HG02884 (cell line): Measurements from ENCODE around the gene USO1.

ENCODE experiments used
- ATAC-seq: cut with Tn5 transposase; IDR thresholded peaks from one replicate; pipeline ENCODE4 v1.9.1; 2021; ENCODE audit warnings: mild to moderate bottlenecking, moderate library complexity; ENCODE audit not compliant: unreplicated experiment

Gene USO1

DNA sequence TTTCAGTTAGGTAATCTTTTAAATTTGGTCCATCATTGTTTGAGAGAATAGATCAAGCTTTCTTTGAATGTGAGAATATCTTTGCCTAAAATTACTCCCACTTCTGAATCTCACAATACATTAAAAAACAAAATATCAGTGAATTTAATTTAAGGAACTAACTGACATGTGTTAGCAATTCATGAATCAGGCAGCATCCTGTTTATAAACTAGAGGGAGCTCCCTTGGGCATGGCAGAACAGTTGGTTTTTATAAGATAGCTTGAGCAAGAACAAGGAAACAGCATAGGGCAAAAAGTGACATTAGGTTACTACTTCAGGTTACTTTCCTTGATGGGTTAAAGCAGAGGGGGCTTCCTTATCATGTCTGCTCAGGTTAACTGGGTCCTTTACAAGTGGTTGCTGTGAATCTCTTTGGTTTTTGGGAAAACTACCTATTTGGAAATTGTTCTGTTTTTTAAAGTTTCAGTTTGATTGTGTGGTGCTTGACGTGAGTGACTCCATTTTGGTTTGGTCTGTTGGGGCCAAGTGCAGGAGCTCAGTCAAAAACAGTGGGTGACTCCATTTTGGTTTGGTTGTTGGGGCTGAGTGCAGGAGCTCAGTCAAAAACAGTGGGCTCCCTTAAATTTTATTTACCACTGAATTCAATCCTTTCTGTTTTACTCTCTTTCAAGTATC is 109.9 kb downstream of the USO1 start:
- ATAC-seq = no peak

GRCh38 chr4:75834772-75835154 is 110.4 kb downstream of the USO1 start:
- ATAC-seq = no peak

DNA sequence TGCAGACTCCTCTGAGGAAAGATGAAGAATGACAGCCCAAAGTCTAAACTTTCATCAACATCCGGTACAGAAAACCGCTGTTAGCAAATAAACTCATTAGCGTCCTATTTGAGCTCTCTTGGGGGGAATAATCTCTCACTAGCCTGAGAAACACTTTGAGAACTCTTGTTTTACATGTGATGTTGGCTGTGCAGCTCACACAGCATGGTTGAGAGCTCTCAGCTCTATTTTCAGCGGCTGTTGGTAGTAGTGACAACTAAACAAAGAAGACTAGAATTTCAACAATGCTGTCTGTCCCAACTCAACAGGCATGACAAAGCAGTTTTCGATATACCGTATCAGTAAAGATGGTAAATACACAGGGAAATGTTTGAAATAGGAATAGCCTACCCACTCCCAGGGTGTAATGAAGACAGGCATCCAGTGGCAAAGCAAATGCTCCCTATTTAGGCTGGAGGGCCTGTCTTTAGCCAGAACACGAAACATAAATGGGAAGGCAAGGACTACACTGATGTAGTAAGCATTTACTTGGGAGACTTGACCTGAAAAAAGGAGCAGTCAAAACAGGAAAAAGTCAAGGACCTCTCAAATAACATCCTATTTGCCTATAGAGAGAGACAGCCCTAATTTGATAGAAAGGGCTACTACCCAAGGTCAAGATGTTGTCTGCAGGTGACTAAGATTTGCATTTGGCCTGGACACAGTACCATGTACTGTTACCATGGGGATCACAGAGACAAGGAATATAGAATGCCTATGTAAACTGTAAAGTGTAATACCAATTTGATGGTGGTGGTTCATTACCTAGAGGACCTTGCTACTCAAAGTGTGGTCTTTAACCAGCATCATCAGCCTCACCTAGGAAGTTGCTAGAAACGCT is 117.5 kb downstream of the USO1 start:
- no peak for ATAC-seq

GRCh38 chr4:75843596-75843995 is 119.2 kb downstream of the USO1 start:
- ATAC-seq = no peak

DNA sequence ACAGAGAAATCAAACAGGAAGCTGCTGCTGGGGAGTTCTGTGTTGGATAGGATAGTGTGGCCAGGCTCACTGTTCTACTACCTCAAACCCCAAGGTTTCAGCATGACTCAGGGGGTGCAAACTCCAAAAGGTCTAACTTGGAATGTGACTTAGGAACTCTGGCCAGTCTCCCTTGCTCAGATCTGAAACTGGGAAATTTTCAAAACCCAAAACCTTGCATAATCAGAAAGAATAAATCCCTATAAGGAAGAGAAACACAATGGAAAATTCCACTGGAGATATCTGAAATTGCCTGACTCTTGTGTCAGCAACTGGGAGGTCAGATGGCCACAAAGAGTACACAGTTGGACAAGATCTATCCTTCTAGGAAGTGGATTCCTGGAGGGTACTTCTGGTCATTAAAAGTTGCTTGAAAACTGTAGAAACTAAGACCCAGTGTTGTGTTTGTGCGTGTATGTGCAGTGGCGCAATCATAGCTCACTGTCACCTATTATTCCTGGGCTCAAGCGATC is 119.8 kb downstream of the USO1 start:
- no peak for ATAC-seq

DNA sequence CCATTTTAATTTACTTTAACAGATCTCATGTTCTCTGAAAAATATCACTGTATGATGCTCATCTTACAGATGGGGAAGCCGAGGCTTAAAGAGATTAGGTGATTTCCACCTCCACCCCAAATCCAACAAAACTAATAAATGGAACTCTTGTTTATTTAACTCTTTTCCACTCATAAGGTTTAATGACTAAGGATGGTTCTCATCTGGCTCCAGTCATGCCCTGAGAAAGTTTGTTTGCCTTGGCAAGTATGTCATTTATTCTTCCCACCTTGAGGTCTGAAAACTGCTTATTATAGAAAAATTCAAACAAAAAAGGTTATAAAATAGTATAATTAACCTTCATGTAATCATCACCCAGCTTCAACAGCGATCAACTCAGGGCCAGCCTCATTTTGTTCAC is 121.6 kb downstream of the USO1 start:
- no peak for ATAC-seq

DNA sequence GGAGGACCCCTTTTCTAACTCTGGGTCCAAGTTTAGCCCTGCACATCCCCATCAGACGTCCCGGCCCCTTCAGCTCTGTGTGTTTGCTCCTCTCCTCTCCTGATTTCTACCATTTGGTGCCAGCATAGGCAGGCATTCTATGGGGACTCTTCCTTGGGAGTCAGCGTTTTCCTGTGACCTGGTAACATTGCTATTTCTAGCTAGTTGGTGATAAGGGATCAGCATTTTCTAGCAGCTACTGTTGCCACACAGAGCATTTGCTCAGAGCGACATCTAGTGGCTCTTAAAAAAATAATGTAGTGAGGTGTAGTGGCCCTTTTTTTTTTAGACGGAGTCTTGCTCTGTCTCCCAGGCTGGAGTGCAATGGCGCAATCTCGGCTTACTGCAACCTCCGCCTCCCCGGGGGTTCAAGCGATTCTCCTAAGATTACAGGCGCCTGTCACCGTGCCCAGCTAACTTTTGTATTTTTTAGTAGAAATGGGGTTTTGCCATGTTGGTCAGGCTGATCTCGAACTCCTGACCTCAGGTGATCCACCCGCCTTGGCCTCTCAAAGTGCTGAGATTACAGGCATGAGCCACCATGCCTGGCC is 123.9 kb downstream of the USO1 start:
- ATAC-seq = peak; percentile 74

DNA sequence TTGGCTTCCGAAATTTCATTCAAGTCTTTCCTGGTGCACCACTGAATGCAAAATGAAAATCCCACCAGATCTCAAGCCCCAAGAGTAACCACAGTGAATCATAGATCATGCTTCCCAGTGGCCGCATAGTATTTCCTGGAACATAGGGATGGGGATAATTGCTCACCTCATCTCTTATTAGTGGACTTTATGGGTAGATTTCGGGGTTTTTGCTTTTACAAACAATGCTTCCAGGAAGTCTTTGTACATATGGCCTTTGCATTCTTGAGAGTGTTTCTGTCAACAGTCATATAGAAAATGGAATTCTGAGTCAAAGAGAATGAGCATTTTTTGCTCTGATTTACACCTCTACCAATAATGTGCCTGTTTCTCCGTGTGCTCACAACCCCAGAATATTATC is 124.5 kb downstream of the USO1 start:
- no peak for ATAC-seq

DNA sequence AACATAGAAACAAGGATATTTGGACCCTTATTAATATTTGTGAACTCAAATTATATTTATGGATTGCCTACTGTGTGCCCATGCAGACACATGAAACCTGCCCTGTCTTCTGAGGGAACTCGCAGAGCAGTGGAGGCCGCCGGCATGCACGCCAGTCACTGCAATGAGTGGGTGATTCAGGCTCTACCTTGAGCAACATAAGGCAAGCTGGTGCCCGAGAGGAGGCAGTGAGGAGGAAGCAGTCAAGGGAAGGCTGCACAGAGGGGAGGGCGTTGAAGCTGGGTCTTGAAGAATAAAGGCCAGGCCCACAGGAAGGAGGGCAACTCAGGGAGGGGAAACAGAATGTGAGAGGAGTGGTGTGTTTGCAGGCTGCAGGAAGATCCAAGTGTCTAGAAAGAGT is 125.1 kb downstream of the USO1 start:
- ATAC-seq = no peak

GRCh38 chr4:75858721-75859120 is 134.3 kb downstream of the USO1 start:
- ATAC-seq = no peak

GRCh38 chr4:75860606-75861005 is 136.2 kb downstream of the USO1 start:
- no peak for ATAC-seq
